GM12892 (cell line): ENCODE measurements around the gene SNAPIN.

ENCODE experiments used
- POLR2A ChIP-seq: IDR thresholded peaks from 2 replicates; pipeline ENCODE4 v1.6.1; 2011; ENCODE audit warnings: low read depth, low read length, control low read depth
- POLR2AphosphoS5 ChIP-seq: IDR thresholded peaks from 2 replicates; pipeline ENCODE4 v1.6.1; 2011; ENCODE audit warnings: low read depth, low read length, control low read depth
- TAF1 ChIP-seq: IDR thresholded peaks from 2 replicates; pipeline ENCODE4 v1.6.1; 2011; ENCODE audit warnings: low read depth, mild to moderate bottlenecking, control low read depth, low read length, borderline replicate concordance

DNA sequence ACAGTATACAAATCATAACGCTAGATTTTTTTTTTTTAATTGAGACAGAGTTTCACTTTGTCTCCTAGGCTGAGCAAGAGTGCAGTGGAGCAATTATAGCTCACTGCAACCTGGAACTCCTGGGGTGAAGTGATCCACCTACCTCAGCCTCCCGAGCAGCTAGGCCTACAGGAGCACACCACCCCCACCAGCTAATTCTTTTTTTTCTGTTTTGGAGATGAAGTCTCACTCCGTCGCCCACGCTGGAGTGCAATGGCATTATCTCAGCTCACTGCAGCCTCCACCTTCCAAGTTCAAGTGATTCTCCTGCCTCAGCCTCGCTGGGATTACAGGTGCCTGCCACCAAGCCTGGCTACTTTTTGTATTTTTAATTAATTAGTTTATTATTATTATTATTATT lies 41.3 kb downstream of the SNAPIN start:
- TF ChIP-seq POLR2A (no peak), POLR2AphosphoS5 (no peak), TAF1 (no peak)
